ENCODE results near the gene NDUFAF4.
"Not testable (repeated sequence)": the region's sequence is repeated elsewhere in the genome, so short reads cannot be mapped to it uniquely, and the experiment has no call there.

Gene NDUFAF4

DNA sequence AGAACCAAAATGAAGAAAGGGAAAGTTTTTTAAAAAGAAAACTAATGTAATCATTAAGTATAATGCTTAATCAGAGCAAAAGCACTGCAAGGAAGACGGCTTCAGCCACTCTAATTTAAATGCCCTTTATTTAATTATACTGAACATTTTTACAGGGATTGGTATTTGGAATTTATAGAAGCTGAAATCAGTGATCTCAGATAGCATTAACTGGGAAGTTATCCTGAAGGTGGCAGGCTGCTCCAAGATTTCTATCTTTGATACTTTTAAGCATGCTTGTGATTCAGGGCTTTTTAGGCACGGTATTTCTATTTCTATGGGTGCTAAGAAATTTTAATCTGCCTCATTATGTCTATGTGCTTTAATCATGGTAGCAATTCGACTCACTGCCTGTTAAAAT, 1.3 kb upstream of the NDUFAF4 start:
- peak; percentile 91 for DNase-seq (ENCODE audit: low spot score)

DNA sequence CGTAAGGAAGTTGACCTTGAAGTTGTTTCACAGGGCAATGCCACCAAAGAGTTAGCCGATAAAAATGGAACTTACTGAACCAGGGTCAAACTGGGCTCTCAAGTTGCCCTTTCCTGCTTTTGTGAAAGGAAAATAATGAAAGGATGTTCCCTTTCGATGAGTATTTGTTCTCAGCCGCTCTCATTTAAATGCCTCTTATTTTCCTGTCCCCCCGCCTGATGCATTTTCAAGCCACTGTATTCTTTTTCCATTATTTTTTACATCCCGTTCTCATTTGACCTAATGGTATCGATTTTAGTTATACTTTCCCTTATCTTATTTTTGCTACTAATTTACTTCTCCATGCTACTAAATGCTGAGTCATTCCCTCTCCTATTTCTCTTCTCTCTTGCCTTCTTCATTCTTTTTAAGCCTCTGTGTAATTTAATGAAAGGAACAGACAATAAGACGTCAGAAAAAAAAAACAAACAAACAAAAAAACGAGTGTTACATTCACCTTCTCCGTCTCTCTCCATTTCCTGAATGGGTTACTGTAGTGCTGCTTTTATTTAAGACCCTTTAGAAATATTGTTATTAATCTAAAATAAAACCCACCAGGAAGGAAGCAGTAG, 655 bp upstream of the NDUFAF4 start:
- DNase-seq (ENCODE audit: low spot score), result peak; percentile 76

DNA sequence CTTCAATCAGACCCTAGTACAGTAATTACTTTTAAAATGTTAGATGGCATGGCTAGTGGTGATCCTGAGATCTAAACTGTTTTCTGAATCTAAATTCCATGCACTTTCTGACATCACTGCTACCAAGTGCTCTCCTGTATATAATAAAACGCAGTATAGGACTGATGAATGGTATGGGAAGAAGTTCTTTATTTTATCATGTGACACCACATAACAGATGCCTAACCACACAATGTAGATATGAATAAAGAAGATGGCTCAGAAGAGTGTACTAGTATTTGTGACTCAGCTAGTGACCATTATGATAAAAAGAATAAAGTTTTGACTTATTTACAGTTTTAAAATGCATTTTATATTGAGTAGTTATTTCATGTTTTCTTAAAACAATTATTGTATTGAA, 8.5 kb downstream of the NDUFAF4 start:
- no peak for DNase-seq (ENCODE audit: low spot score)

DNA sequence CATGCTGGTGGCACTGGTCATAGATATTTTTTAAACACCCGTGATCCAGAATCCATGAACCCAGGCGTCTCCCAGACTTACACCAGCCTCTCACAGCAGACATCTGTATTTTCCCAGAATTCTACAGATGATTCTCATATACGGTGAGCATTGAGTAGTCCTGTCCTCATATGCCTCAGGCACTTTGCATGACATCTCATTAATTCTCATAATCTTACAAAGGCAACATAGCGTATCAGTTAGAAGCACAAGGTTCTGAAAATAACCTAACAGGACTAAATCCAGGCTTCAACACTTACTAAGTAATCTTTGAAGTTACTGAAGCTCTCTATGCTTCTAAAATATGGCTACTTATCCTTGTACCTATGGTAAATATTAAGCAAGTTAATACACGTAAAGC, 8.9 kb downstream of the NDUFAF4 start:
- DNase-seq (ENCODE audit: low spot score), result no peak

DNA sequence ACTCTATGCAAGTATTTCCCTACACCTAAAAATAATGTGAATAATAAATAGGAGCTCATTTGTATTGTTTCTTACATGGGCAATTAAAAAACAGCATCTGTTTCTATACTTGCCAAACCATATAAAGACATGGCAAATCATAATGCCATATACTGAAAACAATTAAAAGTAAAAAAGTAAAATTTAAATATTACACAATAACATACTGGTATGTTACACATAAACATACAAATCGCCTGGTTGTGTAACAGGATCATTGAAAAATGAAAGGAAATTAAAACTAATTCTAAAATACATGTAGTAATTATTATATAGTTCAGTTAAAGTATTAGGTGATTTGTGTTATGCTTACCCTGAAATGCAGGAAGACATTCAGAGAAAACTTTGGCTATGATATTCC, 11.2 kb downstream of the NDUFAF4 start:
- no peak for DNase-seq (ENCODE audit: low spot score)

DNA sequence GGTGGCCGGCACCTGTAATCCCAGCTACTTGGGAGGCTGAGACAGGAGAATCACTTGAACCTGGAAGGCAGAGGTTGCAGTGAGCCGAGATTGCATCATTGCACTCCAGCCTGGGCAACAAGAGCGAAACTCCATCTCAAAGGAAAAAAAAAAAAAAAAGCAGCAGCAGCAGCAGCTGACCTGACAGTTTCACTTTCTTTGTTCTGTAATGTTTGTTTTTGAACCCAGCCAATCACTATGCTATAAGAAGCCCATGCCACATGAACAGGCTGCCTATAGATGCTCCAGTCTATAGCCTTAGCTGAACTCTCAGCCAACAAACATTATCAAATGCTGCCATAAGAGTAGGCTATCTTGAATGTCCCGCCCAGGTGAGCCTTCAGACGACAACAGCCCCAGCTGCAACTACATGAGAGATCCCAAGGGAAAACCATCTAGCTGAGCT, 12.5 kb downstream of the NDUFAF4 start:
- not testable (repeated sequence) for DNase-seq (ENCODE audit: low spot score)

DNA sequence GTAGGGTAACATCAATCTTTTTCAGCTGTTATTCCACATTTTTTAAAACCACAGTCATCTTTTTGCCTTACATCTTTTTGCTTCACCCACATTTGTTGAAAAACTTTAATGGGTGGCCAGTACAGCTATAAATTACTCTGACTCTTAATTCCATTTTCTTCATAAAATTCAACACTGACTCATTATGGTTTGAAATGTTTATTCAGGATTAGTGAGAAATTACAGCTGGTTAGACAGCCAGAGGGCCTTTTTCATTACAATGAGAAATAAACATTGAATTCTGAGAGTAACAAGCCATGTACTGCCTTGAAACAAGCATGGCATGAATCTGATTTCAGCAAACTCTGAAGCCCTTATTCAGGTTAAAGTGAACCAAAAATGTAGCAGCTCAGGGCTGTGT, 19.5 kb downstream of the NDUFAF4 start:
- no peak for DNase-seq (ENCODE audit: low spot score)

DNA sequence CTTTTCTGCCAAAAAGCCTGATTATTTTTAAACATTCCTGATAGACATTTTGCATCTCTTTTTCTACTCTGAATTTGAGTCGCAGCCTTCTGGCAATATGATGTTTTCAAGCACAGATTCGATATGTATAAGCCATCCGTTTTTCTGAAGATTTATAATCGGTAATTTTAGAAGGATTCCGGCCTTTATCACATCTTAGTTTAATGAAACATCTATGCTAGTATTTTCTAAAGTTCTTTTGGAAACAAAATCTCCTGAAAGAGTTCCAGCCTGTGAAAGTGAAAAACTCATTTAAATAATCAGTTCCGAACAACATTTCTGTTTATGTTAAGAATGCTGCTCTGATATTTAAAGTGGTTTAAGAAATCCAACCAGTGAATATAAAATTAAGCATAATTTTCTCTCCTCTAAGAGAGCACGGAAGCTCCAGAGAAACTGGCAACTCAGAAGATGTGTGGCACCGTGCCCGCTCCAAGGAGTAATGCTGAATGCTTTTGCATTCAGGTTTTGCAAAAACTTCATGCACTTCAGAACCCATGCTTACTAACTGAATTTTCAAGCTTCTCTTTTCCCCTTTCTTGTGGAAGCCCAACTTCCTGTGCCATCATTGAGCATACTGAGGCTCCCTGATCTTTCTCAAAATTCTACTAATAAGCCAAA, 20.7 kb downstream of the NDUFAF4 start:
- DNase-seq (ENCODE audit: low spot score), result no peak

DNA sequence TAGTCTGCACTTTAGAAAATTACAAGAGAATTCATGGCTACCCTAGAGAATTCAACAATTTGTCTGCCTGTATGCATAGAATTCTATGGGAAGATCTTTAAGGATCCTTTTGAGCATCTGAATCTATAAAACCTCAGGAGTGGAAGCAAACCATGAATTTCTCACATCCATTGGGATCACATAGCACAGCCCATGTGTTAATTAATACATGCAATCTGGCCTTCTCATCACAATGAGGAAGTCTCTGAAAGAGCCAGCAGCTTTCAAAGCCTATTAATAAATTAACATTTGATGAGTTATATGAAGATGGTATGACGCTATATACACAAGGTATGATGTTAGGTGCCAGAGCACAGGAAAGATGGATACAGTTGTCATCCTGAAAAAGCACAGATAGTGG, 24.7 kb downstream of the NDUFAF4 start:
- DNase-seq (ENCODE audit: low spot score), result no peak

DNA sequence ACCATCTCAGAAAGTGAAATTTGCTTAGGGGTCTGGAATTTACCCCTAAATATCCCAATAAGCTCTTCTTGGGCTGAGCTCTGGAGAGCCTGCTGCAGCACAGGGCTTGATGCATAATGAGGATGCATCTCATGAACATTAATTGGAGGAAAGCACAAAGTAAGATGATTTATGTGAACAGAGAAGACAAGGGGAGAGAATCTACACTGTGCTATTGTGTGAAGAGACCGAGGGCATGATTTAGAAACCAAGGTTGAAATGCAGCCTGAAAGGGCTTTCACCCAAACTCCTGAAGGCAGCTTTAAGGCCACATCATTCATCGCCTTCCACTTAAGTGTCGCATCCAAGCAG, 32.7 kb downstream of the NDUFAF4 start:
- DNase-seq (ENCODE audit: low spot score), result no peak

DNA sequence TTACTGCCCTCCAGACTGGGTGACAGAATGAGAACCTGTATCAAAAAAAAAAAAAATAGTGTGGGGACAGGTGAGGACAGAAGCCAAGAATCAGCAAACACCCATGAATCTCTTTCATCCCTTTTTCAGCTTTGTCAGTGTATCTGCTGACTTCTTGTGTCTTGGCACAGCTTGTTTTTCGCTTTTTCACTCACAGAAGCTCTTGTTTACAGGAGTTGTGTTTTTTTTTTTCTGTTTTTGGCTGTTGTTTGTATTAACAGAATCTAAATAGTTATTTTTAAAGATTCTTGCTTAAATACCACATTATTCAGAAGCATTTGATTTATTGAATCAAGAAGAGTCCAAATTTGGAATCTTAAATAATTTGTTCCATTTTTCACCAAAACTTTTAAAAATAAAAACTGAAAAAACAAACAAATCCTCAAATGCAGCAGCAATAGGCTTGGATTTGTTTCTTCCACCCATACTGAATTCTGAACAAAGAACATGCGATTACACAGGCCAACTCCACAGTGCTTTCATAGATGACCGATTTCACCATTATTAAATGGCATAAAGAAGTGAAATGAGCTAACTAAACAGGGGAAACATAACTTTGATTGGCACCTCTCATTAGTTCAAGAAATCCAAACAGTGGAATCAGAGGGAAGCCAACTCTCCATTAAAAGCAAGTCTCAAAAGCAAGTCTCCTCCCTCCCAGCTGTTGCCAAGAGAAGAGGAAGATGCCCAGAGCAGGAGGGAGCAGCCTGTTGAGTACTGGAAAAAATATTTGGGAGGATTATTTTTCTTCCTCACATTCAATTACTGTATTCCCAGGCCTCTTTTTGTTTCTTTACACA, 33.3 kb downstream of the NDUFAF4 start:
- DNase-seq (ENCODE audit: low spot score), result no peak

DNA sequence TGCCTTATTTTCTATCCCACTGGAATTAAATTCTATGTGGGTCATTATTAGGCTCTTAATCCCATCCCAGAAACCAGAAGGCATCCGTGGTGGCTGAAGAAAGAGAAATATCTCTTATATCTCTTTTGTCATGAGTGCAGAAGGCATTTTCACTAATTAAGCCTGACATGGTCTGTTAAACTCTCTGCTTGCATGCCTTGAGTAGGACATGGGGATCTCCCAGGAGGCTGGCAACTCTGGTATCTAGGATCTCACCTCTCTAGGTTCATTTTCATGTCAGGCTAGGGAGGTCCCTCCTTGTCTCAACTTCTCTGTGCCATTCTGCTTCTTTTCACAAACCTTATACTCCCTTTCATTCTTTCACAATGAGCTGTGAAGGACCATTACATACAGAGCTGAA, 35.1 kb downstream of the NDUFAF4 start:
- DNase-seq (ENCODE audit: low spot score), result no peak

DNA sequence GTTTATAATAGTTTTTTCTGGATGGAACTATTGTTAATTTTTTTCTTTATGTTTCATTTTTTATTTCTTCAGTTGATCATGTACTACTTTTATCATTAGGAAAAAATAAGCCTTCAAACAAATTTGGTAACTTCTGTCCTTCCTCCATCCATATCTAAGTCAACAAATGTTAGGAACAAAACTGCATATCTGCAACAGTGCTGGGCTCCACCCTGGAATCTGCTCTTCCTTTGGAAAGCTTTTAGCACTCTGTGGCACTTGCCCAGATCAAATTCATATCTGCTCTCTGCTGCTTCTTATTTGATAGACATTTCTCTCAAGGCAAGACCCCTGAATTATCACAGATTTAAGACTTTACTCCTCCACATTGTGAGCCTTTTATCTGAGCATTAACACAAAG, 36.1 kb downstream of the NDUFAF4 start:
- DNase-seq (ENCODE audit: low spot score), result no peak

DNA sequence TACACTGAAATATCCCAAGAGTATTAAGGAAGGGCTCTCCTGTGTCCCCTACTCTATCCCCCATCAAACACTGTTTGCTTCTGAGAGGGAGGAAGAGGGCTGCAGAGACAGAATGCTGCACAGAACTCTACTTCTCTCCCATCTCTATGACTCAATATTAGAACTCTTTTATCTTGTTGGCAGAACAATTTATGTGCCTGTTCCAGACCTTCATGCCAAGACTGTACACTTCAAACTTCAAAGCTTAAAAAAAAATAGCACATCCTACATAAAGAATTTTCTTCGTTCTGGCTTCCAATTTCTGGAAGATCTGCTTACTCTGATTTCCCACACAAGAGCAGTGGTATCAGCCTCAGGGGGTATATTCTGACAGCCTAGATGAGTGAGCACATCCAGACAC, 40.8 kb downstream of the NDUFAF4 start:
- no peak for DNase-seq (ENCODE audit: low spot score)

DNA sequence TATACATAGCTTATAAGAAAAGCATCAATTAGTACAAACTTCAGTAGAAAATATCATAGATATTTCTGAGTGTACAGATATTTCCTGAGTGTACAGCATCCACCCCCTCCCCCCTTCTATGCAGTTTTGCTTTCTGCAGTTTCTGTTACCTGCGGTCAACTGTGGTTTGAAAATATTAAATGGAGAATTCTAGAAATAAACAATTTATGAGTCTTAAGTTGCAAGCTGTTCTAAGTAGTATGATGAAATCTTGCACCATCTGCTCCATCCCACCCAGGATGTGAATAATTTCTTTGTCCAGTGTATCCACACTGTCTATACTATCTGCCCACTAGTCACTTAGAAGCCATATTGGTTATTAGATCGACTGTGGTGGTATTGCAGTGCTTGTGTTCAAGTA, 44.6 kb downstream of the NDUFAF4 start:
- no peak for DNase-seq (ENCODE audit: low spot score)

DNA sequence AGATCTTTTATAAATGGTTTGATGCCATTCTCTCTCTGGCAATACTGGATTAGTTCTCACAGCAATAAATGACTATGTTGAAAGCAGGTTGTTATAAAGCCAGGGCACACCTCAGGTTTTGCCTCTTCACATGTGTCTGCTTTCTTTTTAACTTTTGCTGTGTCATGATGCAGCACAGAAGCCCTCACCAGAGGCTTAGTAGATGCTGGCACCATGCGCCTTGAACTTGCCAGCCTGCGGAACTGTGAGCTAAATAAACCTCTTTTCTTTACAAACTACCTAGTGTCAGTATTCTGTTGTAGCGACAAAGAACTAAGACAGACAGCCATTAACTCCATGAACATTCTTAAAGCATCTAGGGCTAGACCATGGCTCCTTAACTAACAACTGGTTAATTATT, 45.1 kb downstream of the NDUFAF4 start:
- DNase-seq (ENCODE audit: low spot score), result no peak

DNA sequence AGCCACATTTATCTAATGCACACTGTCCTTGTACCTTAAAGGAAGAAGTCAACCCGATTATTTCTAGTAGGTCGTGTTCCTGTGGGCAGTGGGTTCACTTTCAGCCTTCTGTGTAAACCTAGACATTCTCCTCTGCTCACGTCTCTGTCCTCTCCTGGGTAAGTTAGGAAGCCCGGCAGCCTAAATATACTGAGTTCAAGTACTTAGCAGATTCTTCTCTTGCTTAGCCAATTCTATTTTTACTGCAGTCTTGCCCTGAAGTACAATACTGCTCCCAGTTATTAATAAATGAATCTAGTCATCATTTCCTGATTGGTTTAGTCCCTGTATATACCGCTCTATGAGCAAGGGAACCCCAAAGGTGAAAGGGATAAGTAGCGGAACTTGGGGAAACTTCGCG, 45.8 kb downstream of the NDUFAF4 start:
- no peak for DNase-seq (ENCODE audit: low spot score)

DNA sequence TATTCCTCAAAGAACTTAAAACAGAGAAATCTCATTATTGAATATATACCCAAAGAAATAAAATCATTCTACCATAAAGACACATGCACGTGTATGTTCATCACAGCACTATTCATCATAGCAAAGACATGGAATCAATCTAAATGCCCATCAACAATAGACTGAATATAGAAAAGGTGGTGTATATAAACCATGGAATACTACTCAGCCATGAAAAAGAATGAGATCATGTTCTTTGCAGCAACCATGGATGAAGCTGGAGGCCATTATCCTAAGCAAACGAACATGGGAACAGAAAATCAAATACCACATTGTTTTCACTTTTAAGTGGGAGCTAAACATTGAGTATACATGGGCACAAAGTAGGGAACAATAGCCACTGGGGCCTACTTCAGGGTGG, 48.1 kb downstream of the NDUFAF4 start:
- DNase-seq (ENCODE audit: low spot score), result no peak

DNA sequence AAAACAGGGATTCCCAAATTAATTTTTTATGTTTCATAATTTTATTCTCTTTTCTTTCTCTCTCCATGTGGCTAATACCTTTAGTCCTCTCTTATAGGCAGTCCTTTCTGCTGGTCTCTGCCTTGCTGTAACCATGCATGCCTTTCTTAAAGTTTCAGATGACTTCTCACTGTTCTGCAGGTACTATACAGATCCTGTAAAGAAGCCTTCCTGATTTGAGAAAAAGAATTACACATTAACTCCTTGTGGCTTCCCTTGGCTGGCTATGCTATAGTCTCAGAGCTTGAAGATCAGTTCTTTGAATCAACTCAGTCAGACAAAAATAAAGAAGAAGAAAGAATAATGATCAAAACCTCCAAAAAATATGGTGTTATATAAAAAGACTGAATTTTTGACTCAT, 53.2 kb downstream of the NDUFAF4 start:
- no peak for DNase-seq (ENCODE audit: low spot score)

DNA sequence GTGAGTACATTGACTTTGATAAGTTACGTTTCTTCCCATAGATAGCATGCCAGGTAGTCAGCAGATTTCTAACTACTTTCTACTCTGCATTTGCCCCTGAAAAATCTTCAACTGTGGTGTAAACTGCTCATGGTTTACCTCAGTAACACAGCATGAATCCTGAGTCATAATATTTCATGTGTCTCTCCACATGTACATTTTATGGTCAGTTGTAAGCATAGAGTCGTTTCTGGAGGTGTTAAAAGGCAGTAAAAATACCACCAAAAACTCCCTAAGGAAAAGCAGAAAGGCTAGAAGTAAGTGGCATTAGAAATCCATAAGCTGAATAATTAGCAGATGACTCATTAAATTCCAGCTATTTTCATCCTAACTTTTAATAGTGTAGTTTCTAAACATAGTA, 56.3 kb downstream of the NDUFAF4 start:
- no peak for DNase-seq (ENCODE audit: low spot score)
